H9 (cell line): Measurements from ENCODE around the gene MYO5B. TPM values are rescaled to one million over a fixed set of nuclear protein-coding genes. Genes with fewer than 3 reads are reported as not detected.
"Not testable (repeated sequence)": the region's sequence is repeated elsewhere in the genome, so short reads cannot be mapped to it uniquely, and the experiment has no call there.

ENCODE experiments used
- DNase-seq: peaks from one replicate; pipeline ENCODE4 v3.0.0-alpha.2; 2017
- H2AFZ ChIP-seq: one replicate; pipeline ENCODE4 v1.6.1; 2013; ENCODE audit warnings: mild to moderate bottlenecking, low read length, control low read depth, moderate library complexity
- H2AK5ac ChIP-seq: 2 replicates; pipeline ENCODE4 v1.6.1; 2013; ENCODE audit warnings: low read length, control low read depth, mixed read lengths; ENCODE audit not compliant: insufficient read length
- H2BK120ac ChIP-seq: one replicate; pipeline ENCODE4 v1.6.1; 2013; ENCODE audit warnings: low read depth, mild to moderate bottlenecking, low read length, control low read depth, inconsistent platforms; ENCODE audit not compliant: poor library complexity, severe bottlenecking
- H2BK12ac ChIP-seq: 2 replicates; pipeline ENCODE4 v1.6.1; 2013; ENCODE audit warnings: low read length, control low read depth, mixed read lengths, low read depth; ENCODE audit not compliant: insufficient read length
- H2BK15ac ChIP-seq: 2 replicates; pipeline ENCODE4 v1.6.1; 2013; ENCODE audit warnings: low read depth, low read length, control low read depth
- H2BK20ac ChIP-seq: one replicate; pipeline ENCODE4 v1.6.1; 2013; ENCODE audit warnings: low read depth, mild to moderate bottlenecking, low read length, control low read depth, inconsistent platforms; ENCODE audit not compliant: poor library complexity, severe bottlenecking
- H2BK5ac ChIP-seq: 2 replicates; pipeline ENCODE4 v1.6.1; 2013; ENCODE audit warnings: low read length, control low read depth, mixed read lengths; ENCODE audit not compliant: insufficient read length
- H3K14ac ChIP-seq: 2 replicates; pipeline ENCODE4 v1.6.1; 2013; ENCODE audit warnings: low read length, control low read depth; ENCODE audit not compliant: insufficient read depth
- H3K18ac ChIP-seq: 2 replicates; pipeline ENCODE4 v1.6.1; 2013; ENCODE audit warnings: low read depth, mild to moderate bottlenecking, mixed read lengths, low read length, control low read depth; ENCODE audit not compliant: insufficient read length
- H3K23ac ChIP-seq: 2 replicates; pipeline ENCODE4 v1.6.1; 2013; ENCODE audit warnings: low read length, control low read depth, mixed read lengths, low read depth; ENCODE audit not compliant: insufficient read length
- H3K23me2 ChIP-seq: 2 replicates; pipeline ENCODE4 v1.6.1; 2013; ENCODE audit warnings: low read depth, mild to moderate bottlenecking, mixed read lengths, low read length, control low read depth; ENCODE audit not compliant: insufficient read length, poor library complexity, severe bottlenecking
- H3K27ac ChIP-seq: 2 replicates; pipeline ENCODE4 v1.5.1; 2013; ENCODE audit warnings: low read length, control low read depth, mixed read lengths, low read depth; ENCODE audit not compliant: insufficient read length
- H3K27me3 ChIP-seq: 2 replicates; pipeline ENCODE4 v1.6.1; 2013; ENCODE audit warnings: low read length, control low read depth, inconsistent platforms; ENCODE audit not compliant: insufficient read depth
- H3K4ac ChIP-seq: 2 replicates; pipeline ENCODE4 v1.6.1; 2013; ENCODE audit warnings: low read depth, mild to moderate bottlenecking, control low read depth, inconsistent platforms, low read length, moderate library complexity
- H3K4me1 ChIP-seq: 2 replicates; pipeline ENCODE4 v1.6.1; 2013; ENCODE audit warnings: low read length, control low read depth, inconsistent platforms; ENCODE audit not compliant: insufficient read depth
- H3K4me2 ChIP-seq: 2 replicates; pipeline ENCODE4 v1.6.1; 2013; ENCODE audit warnings: low read length, control low read depth, mixed read lengths; ENCODE audit not compliant: insufficient read length, insufficient read depth
- H3K56ac ChIP-seq: 2 replicates; pipeline ENCODE4 v1.6.1; 2013; ENCODE audit warnings: low read depth, mild to moderate bottlenecking, mixed read lengths, low read length, control low read depth; ENCODE audit not compliant: insufficient read length
- H3K79me1 ChIP-seq: 2 replicates; pipeline ENCODE4 v1.6.1; 2013; ENCODE audit warnings: low read depth, mild to moderate bottlenecking, moderate library complexity, low read length, control low read depth, inconsistent platforms; ENCODE audit not compliant: insufficient read depth, poor library complexity, severe bottlenecking
- H3K79me2 ChIP-seq: 2 replicates; pipeline ENCODE4 v1.6.1; 2013; ENCODE audit warnings: low read length, control low read depth, inconsistent platforms; ENCODE audit not compliant: insufficient read depth
- H3K9ac ChIP-seq: 2 replicates; pipeline ENCODE4 v1.6.1; 2013; ENCODE audit warnings: low read length, control low read depth, mixed read lengths; ENCODE audit not compliant: insufficient read length; ENCODE audit errors: extremely low read depth
- H3K9me3 ChIP-seq: one replicate; pipeline ENCODE4 v1.6.1; 2013; ENCODE audit warnings: low read depth, low read length, inconsistent platforms; ENCODE audit not compliant: control insufficient read depth
- H3T11ph ChIP-seq: one replicate; pipeline ENCODE4 v1.6.1; 2013; ENCODE audit warnings: mild to moderate bottlenecking, low read length, control low read depth, inconsistent platforms
- H4K20me1 ChIP-seq: one replicate; pipeline ENCODE4 v1.6.1; 2013; ENCODE audit not compliant: control insufficient read depth, insufficient read length, insufficient read depth
- H4K5ac ChIP-seq: 2 replicates; pipeline ENCODE4 v1.6.1; 2013; ENCODE audit warnings: low read depth, mild to moderate bottlenecking, mixed read lengths, low read length, control low read depth; ENCODE audit not compliant: insufficient read length
- H4K8ac ChIP-seq: replicated peaks from 2 replicates; pipeline ENCODE4 v1.6.1; 2013; ENCODE audit warnings: low read length, control low read depth, mixed read lengths, low read depth; ENCODE audit not compliant: insufficient read length
- H4K91ac ChIP-seq: 2 replicates; pipeline ENCODE4 v1.6.1; 2013; ENCODE audit warnings: low read depth, mild to moderate bottlenecking, moderate library complexity, mixed read lengths, low read length, control low read depth; ENCODE audit not compliant: insufficient read length
- H3K27ac Mint-ChIP-seq, 3 experiments: 2 replicates in 2 of 3; 3 replicates in 1 of 3; pipeline ENCODE4 v1.8.0; 2020 to 2021; ENCODE audit warnings: mixed read lengths in 3 of 3, mild to moderate bottlenecking in 1 of 3, moderate library complexity in 1 of 3
- H3K27me3 Mint-ChIP-seq: 2 replicates; pipeline ENCODE4 v1.8.0; 2021; ENCODE audit warnings: low read depth, mild to moderate bottlenecking, moderate library complexity, mixed read lengths
- H3K36me3 Mint-ChIP-seq, 3 experiments: 2 replicates in 2 of 3; 3 replicates in 1 of 3; pipeline ENCODE4 v1.8.0; 2020 to 2021; ENCODE audit warnings: low read depth in 3 of 3, mixed read lengths in 3 of 3; ENCODE audit not compliant: insufficient read depth in 1 of 3
- H3K4me1 Mint-ChIP-seq, 2 experiments: 2 replicates each; pipeline ENCODE4 v1.8.0; 2020; ENCODE audit warnings: mixed read lengths in 2 of 2
- H3K4me3 Mint-ChIP-seq, 2 experiments: 2 replicates in 1 of 2; 3 replicates in 1 of 2; pipeline ENCODE4 v1.8.0; 2020 to 2021; ENCODE audit warnings: mild to moderate bottlenecking in 2 of 2, mixed read lengths in 2 of 2, moderate library complexity in 1 of 2
- H3K9me3 Mint-ChIP-seq, 2 experiments: 2 replicates in 1 of 2; 3 replicates in 1 of 2; pipeline ENCODE4 v1.8.0; 2020; ENCODE audit warnings: mild to moderate bottlenecking in 2 of 2, mixed read lengths in 2 of 2, moderate library complexity in 1 of 2
- CTCF ChIP-seq: fragments of 200-600 bp; sonication (generic); conservative IDR thresholded peaks from 3 replicates; pipeline ENCODE4 v1.8.0; 2021; ENCODE audit warnings: antibody characterized with exemption, mild to moderate bottlenecking
- WGBS: extraction: QIAGEN DNeasy Blood & Tissue Kit; methylation state at CpG from one replicate; pipeline ENCODE4 v1.1.7; 2013; ENCODE audit warnings: missing lambda C conversion rate, low lambda C conversion rate, mixed read lengths; ENCODE audit not compliant: insufficient read length; ENCODE audit errors: extremely low coverage; 5-methylcytosine and 5-hydroxymethylcytosine counted together
- total RNA-seq: library from RNA; stranded (reverse); gene quantifications from 2 replicates; pipeline ENCODE4 v1.2.1, GENCODE V29; 2021

The MYO5B gene
- total RNA-seq, 1 experiment from 2014 or later, result 9.3 TPM

GRCh38 chr18:49784427-49785185 is 410.3 kb downstream of the MYO5B start:
- H3K56ac ChIP-seq, result no peak overlapping the region
- Mint-ChIP-seq H3K27me3 (no peaks in the 10 kb centered on the region), H3K9me3 (peaks cover 0 to 2% of the 10 kb centered on the region in 2 experiments; a peak in 2 of 5 replicates), H3K27ac (no peak overlapping the region), H3K4me1 (peaks cover 0 to under 1% of the 10 kb centered on the region in 2 experiments; a peak in 2 of 4 replicates), H3K4me3 (no peak overlapping the region), H3K36me3 (peaks cover 32 to 82% (median 71%) of the 10 kb centered on the region in 3 experiments)
- no peak overlapping the region for H3K27ac ChIP-seq
- no peak overlapping the region for H4K5ac ChIP-seq
- H2BK15ac ChIP-seq, result no peak overlapping the region
- H3K9ac ChIP-seq, result no peak overlapping the region
- no peak overlapping the region for H2BK5ac ChIP-seq
- no CpG with 5 or more reads among the region's 1 CpG for WGBS
- 0 out of 3 replicates have a peak, but pooled peaks have one; percentile 27 for TF ChIP-seq CTCF
- no peaks in the 10 kb centered on the region for H4K20me1 ChIP-seq
- no peak overlapping the region for H3K4me2 ChIP-seq
- no peak overlapping the region for H4K91ac ChIP-seq
- no peak overlapping the region for H4K8ac ChIP-seq
- no peak overlapping the region for H2BK120ac ChIP-seq
- no peaks in the 10 kb centered on the region for H3K9me3 ChIP-seq
- H2BK12ac ChIP-seq, result no peak overlapping the region
- H2AK5ac ChIP-seq, result no peak overlapping the region
- no peaks in the 10 kb centered on the region for H3K79me2 ChIP-seq
- H3K18ac ChIP-seq, result no peak overlapping the region
- H3K23me2 ChIP-seq, result no peaks in the 10 kb centered on the region
- DNase-seq, result no peak
- H3K4ac ChIP-seq, result no peak overlapping the region
- no peak overlapping the region for H3T11ph ChIP-seq
- no peak overlapping the region for H3K14ac ChIP-seq
- H3K4me1 ChIP-seq, result no peaks in the 10 kb centered on the region
- no peak overlapping the region for H2BK20ac ChIP-seq
- no peaks in the 10 kb centered on the region for H3K79me1 ChIP-seq
- no peak overlapping the region for H3K23ac ChIP-seq
- no peaks in the 10 kb centered on the region for H3K27me3 ChIP-seq
- no peak overlapping the region for H2AFZ ChIP-seq

GRCh38 chr18:49783631-49784030 is 411.3 kb downstream of the MYO5B start:
- H2BK20ac ChIP-seq, DNase-seq, H3K4me3 Mint-ChIP-seq, H3K79me1 ChIP-seq, H2AFZ ChIP-seq, H3K4me1 ChIP-seq, H3K9me3 Mint-ChIP-seq, H3K9ac ChIP-seq, H3K27ac ChIP-seq, H3T11ph ChIP-seq, H3K27me3 ChIP-seq, H3K4me2 ChIP-seq, H3K23ac ChIP-seq, H3K79me2 ChIP-seq, H3K56ac ChIP-seq, H2BK120ac ChIP-seq, H2AK5ac ChIP-seq, H3K27me3 Mint-ChIP-seq, H4K91ac ChIP-seq, H4K5ac ChIP-seq, H3K9me3 ChIP-seq, H2BK5ac ChIP-seq, H2BK15ac ChIP-seq, H4K20me1 ChIP-seq, H3K4ac ChIP-seq, H2BK12ac ChIP-seq, H3K27ac Mint-ChIP-seq, H3K14ac ChIP-seq, H3K23me2 ChIP-seq, H4K8ac ChIP-seq, H3K18ac ChIP-seq: not testable (repeated sequence)
- no CpG with 5 or more reads among the region's 3 CpGs for WGBS
- Mint-ChIP-seq H3K36me3 (peaks cover 41 to 82% (median 74%) of the 10 kb centered on the region in 3 experiments), H3K4me1 (peaks cover 2 to 10% of the 10 kb centered on the region in 2 experiments; a peak in 2 of 4 replicates)
